B cell (primary cell): ENCODE data around the gene SPAG6. TPM values are rescaled to one million over a fixed set of nuclear protein-coding genes. Genes with fewer than 3 reads are reported as not detected.
"Not testable (repeated sequence)": the region's sequence is repeated elsewhere in the genome, so short reads cannot be mapped to it uniquely, and the experiment has no call there.

Source experiments
- ATAC-seq: fragments of 200-7000 bp; cut with Tn5 transposase; one replicate; pipeline ENCODE4 v1.10.0; 2021; ENCODE audit warnings: low read depth, mild to moderate bottlenecking, moderate number of reproducible peaks, moderate library complexity
- CTCF ChIA-PET: fragments of 350-600 bp; sonication (Branson Sonifier 250); formaldehyde crosslinking; loops from one replicate; lab custom pipeline; 2021; ENCODE audit warnings: antibody characterized with exemption, inconsistent platforms; lab: Charles Lee
- POLR2A ChIA-PET: fragments of 350-600 bp; sonication (Branson Sonifier 250); formaldehyde crosslinking; loops from one replicate; lab custom pipeline; 2021; ENCODE audit warnings: antibody characterized with exemption; lab: Charles Lee
- DNase-seq: peaks from one replicate; pipeline ENCODE4 v3.0.0; 2013
- H2AFZ ChIP-seq: 2 replicates; pipeline ENCODE4 v1.6.1; 2012; ENCODE audit warnings: mild to moderate bottlenecking, low read depth, low read length; ENCODE audit not compliant: insufficient read depth, poor library complexity, severe bottlenecking
- H3K27ac ChIP-seq, 2 donors: 1 replicate in 1 of 2; 2 replicates in 1 of 2; pipeline ENCODE4 v1.5.1; 2012 to 2013; ENCODE audit warnings: low read length in 2 of 2, mild to moderate bottlenecking in 2 of 2, moderate library complexity in 1 of 2
- H3K27me3 ChIP-seq, 4 experiments: fragments of 200-600 bp in 1 of 4; sonication (generic) in 1 of 4; replicated peaks in 1 of 4; 1 replicate in 2 of 4; 2 replicates in 2 of 4; pipeline versions ENCODE4 v1.6.1 to v1.7.0; 2013 to 2016; ENCODE audit warnings: low read length in 3 of 4, mild to moderate bottlenecking in 2 of 4, mixed read lengths in 1 of 4, moderate library complexity in 1 of 4; ENCODE audit not compliant: insufficient read depth in 4 of 4, control insufficient read depth in 3 of 4; ENCODE audit errors: control extremely low read depth in 1 of 4
- H3K36me3 ChIP-seq, 2 experiments: replicated peaks in 1 of 2; 1 replicate in 1 of 2; 2 replicates in 1 of 2; pipeline versions ENCODE4 v1.6.1 to v1.7.1; 2013; ENCODE audit warnings: low read length in 1 of 2; ENCODE audit not compliant: insufficient read depth in 2 of 2, control insufficient read depth in 1 of 2; ENCODE audit errors: control extremely low read depth in 1 of 2, extremely low read depth in 1 of 2
- H3K4me1 ChIP-seq, 2 donors: fragments of 200-600 bp in 1 of 2; sonication (generic) in 1 of 2; 1 replicate in 1 of 2; 2 replicates in 1 of 2; pipeline versions ENCODE4 v1.5.1 to v1.6.1; 2013 to 2017; ENCODE audit warnings: low read length in 2 of 2; ENCODE audit not compliant: control insufficient read depth in 2 of 2, insufficient read depth in 2 of 2
- H3K4me2 ChIP-seq: replicated peaks from 2 replicates; pipeline ENCODE3; 2012; ENCODE audit warnings: mild to moderate bottlenecking, low read depth, low read length; ENCODE audit not compliant: poor library complexity, severe bottlenecking
- H3K4me3 ChIP-seq, 5 experiments: fragments of 200-600 bp in 1 of 5; sonication (generic) in 1 of 5; 1 replicate in 3 of 5; 2 replicates in 2 of 5; pipeline versions ENCODE4 v1.5.1 to v1.7.0; 2011 to 2016; ENCODE audit warnings: low read length in 4 of 5, mild to moderate bottlenecking in 4 of 5, low read depth in 2 of 5, control low read depth in 1 of 5, moderate library complexity in 1 of 5; ENCODE audit not compliant: insufficient read depth in 1 of 5; ENCODE audit errors: control extremely low read depth in 1 of 5, extremely low read depth in 1 of 5
- H3K79me2 ChIP-seq: fragments of 200-600 bp; sonication (generic); one replicate; pipeline ENCODE4 v1.6.0; 2016; ENCODE audit warnings: low read length; ENCODE audit not compliant: control insufficient read depth, insufficient read depth
- H3K9ac ChIP-seq: fragments of 200-600 bp; sonication (generic); 2 replicates; pipeline ENCODE4 v1.6.1; 2017; ENCODE audit warnings: mild to moderate bottlenecking, low read length, moderate library complexity
- H3K9me3 ChIP-seq, 3 donors: one replicate each; pipeline versions ENCODE4 v1.6.1 to v1.7.1; 2013; ENCODE audit warnings: low read length in 2 of 3; ENCODE audit not compliant: control insufficient read depth in 2 of 3, insufficient read depth in 1 of 3; ENCODE audit errors: control extremely low read depth in 1 of 3
- H4K20me1 ChIP-seq: 2 replicates; pipeline ENCODE4 v1.6.0; 2012; ENCODE audit warnings: mild to moderate bottlenecking, low read length; ENCODE audit not compliant: insufficient read depth, control insufficient read depth, poor library complexity, severe bottlenecking
- H3K27ac Mint-ChIP-seq: one replicate; pipeline ENCODE4 v1.8.0; 2021; ENCODE audit warnings: mixed read lengths
- H3K27me3 Mint-ChIP-seq: one replicate; pipeline ENCODE4 v1.8.0; 2021; ENCODE audit warnings: mixed read lengths
- H3K4me1 Mint-ChIP-seq: one replicate; pipeline ENCODE4 v1.8.0; 2021; ENCODE audit warnings: mixed read lengths
- H3K4me3 Mint-ChIP-seq: one replicate; pipeline ENCODE4 v1.8.0; 2021; ENCODE audit warnings: mixed read lengths
- H3K9me3 Mint-ChIP-seq: one replicate; pipeline ENCODE4 v1.8.0; 2022; ENCODE audit warnings: mixed read lengths; ENCODE audit not compliant: insufficient read depth
- EZH2 ChIP-seq: IDR thresholded peaks from 2 replicates; pipeline ENCODE4 v1.6.1; 2012; ENCODE audit warnings: borderline replicate concordance, low read depth, mild to moderate bottlenecking, moderate library complexity, low read length; ENCODE audit not compliant: insufficient read depth, poor library complexity, severe bottlenecking
- WGBS: methylation state at CpG from one replicate; pipeline ENCODE4 v1.1.5; 2013; ENCODE audit warnings: missing lambda C conversion rate; ENCODE audit not compliant: insufficient coverage; 5-methylcytosine and 5-hydroxymethylcytosine counted together
- intact Hi-C: fragments of 100-400 bp; cut with micrococcal nuclease; formaldehyde crosslinking; loops from one replicate; pipeline ENCODE4 v1.10.0; 2022
- polyA plus RNA-seq: library from polyadenylated mRNA; depleted of rRNA; stranded (reverse); fragments of >200 nt; gene quantifications from 2 replicates; pipeline ENCODE4 v1.2.3, GENCODE V29; 2012
- total RNA-seq, 2 donors: library from RNA; stranded (reverse); fragments of 120-200 nt in 1 of 2; gene quantifications; 1 replicate in 1 of 2; 2 replicates in 1 of 2; pipeline versions ENCODE4 v1.2.3 to v1.2.4, GENCODE V29; 2013 to 2022
- TF ChIP-seq, protein P1 (sequence below): fragments of 200-600 bp; IDR thresholded peaks from one replicate; pipeline ENCODE4 v1.8.0; 2022; ENCODE audit warnings: antibody characterized with exemption, mild to moderate bottlenecking

SPAG6 gene
- total and polyA plus RNA-seq, 2 donors (not counting 1 experiment from before 2014, with no cell fraction given) = not detected

GRCh38 chr10:22391600-22391999, 46.3 kb downstream of the SPAG6 start:
- Histone ChIP-seq H3K9ac (no peak overlapping the region), H2AFZ (no peak overlapping the region), H3K9me3 (no peaks in the 10 kb centered on the region), H3K27me3 (no peaks in the 10 kb centered on the region), H3K4me3 (no peak overlapping the region), H3K79me2 (no peaks in the 10 kb centered on the region), H3K4me1 (no peaks in the 10 kb centered on the region), H3K4me2 (no peak overlapping the region), H4K20me1 (no peaks in the 10 kb centered on the region), H3K27ac (no peak overlapping the region), H3K36me3 (no peaks in the 10 kb centered on the region)
- intact Hi-C loops = no loop called here
- no peak overlapping the region for H3K27ac Mint-ChIP-seq
- no peaks in the 10 kb centered on the region for H3K9me3 Mint-ChIP-seq
- 86% methylated on average over 4 of the region's 5 CpGs for WGBS
- ChIA-PET POLR2A (no interaction called here), CTCF (no interaction called here)
- no peaks in the 10 kb centered on the region for H3K4me1 Mint-ChIP-seq
- ATAC-seq (no peak), DNase-seq (no peak)
- H3K4me3 Mint-ChIP-seq = no peak overlapping the region
- no peaks in the 10 kb centered on the region for H3K27me3 Mint-ChIP-seq
- TF ChIP-seq, protein P1, sequence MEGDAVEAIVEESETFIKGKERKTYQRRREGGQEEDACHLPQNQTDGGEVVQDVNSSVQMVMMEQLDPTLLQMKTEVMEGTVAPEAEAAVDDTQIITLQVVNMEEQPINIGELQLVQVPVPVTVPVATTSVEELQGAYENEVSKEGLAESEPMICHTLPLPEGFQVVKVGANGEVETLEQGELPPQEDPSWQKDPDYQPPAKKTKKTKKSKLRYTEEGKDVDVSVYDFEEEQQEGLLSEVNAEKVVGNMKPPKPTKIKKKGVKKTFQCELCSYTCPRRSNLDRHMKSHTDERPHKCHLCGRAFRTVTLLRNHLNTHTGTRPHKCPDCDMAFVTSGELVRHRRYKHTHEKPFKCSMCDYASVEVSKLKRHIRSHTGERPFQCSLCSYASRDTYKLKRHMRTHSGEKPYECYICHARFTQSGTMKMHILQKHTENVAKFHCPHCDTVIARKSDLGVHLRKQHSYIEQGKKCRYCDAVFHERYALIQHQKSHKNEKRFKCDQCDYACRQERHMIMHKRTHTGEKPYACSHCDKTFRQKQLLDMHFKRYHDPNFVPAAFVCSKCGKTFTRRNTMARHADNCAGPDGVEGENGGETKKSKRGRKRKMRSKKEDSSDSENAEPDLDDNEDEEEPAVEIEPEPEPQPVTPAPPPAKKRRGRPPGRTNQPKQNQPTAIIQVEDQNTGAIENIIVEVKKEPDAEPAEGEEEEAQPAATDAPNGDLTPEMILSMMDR = no peak
- no peak for TF ChIP-seq EZH2

GRCh38 chr10:22396195-22396594, 50.9 kb downstream of the SPAG6 start:
- H3K4me1 Mint-ChIP-seq, H4K20me1 ChIP-seq, H3K9me3 Mint-ChIP-seq, H3K4me3 ChIP-seq, H3K27me3 Mint-ChIP-seq, H3K9ac ChIP-seq, H3K9me3 ChIP-seq, H3K27me3 ChIP-seq, H3K36me3 ChIP-seq, H3K27ac Mint-ChIP-seq, H3K27ac ChIP-seq, CTCF ChIA-PET, POLR2A ChIA-PET, H2AFZ ChIP-seq, ATAC-seq, DNase-seq, H3K4me1 ChIP-seq, H3K4me3 Mint-ChIP-seq, intact Hi-C loops, H3K4me2 ChIP-seq, H3K79me2 ChIP-seq: not testable (repeated sequence)
- WGBS = 100% methylated on average over 1 of the region's 2 CpGs

GRCh38 chr10:22406916-22407315, 61.6 kb downstream of the SPAG6 start:
- H3K27ac Mint-ChIP-seq, intact Hi-C loops, H4K20me1 ChIP-seq, POLR2A ChIA-PET, H3K4me1 ChIP-seq, H3K4me3 ChIP-seq, H2AFZ ChIP-seq, H3K9me3 ChIP-seq, H3K4me1 Mint-ChIP-seq, H3K9ac ChIP-seq, H3K27me3 ChIP-seq, H3K9me3 Mint-ChIP-seq, H3K4me2 ChIP-seq, ATAC-seq, H3K27ac ChIP-seq, H3K4me3 Mint-ChIP-seq, DNase-seq, CTCF ChIA-PET, H3K36me3 ChIP-seq, H3K79me2 ChIP-seq: not testable (repeated sequence)
- WGBS = no CpG with 5 or more reads among the region's 5 CpGs
- H3K27me3 Mint-ChIP-seq = peaks cover 14% of the 10 kb centered on the region
